HepG2 (cell line): ENCODE measurements around the gene NDUFB7. TPM values are rescaled to one million over a fixed set of nuclear protein-coding genes. Genes with fewer than 3 reads are reported as not detected.

Experiments
- ARID5B ChIP-seq: IDR thresholded peaks from 2 replicates; pipeline ENCODE4 v1.4.0; 2020; ENCODE audit warnings: mild to moderate bottlenecking, missing genetic modification reagents
- BCL6 ChIP-seq: IDR thresholded peaks from 2 replicates; pipeline ENCODE4 v1.6.1; 2016; ENCODE audit warnings: missing genetic modification reagents, missing compliant biosample characterization
- ELF3 ChIP-seq: IDR thresholded peaks from 2 replicates; pipeline ENCODE4 v1.6.1; 2016; ENCODE audit warnings: missing genetic modification reagents, missing compliant biosample characterization
- FLYWCH1 ChIP-seq: sonication (generic); formaldehyde crosslinking; IDR thresholded peaks from 2 replicates; pipeline ENCODE4 v1.8.1; 2023; ENCODE audit warnings: mild to moderate bottlenecking, missing genetic modification reagents
- FOXO1 ChIP-seq: sonication (generic); formaldehyde crosslinking; IDR thresholded peaks from 2 replicates; pipeline ENCODE4 v1.4.0; 2020; ENCODE audit warnings: missing genetic modification reagents
- GATAD1 ChIP-seq: IDR thresholded peaks from 2 replicates; pipeline ENCODE4 v1.6.1; 2016; ENCODE audit warnings: missing genetic modification reagents, missing compliant biosample characterization
- HDAC1 ChIP-seq: sonication (generic); formaldehyde crosslinking; IDR thresholded peaks from 2 replicates; pipeline ENCODE4 v1.5.1; 2020; ENCODE audit warnings: mild to moderate bottlenecking, missing genetic modification reagents
- KMT2A ChIP-seq: sonication (generic); formaldehyde crosslinking; IDR thresholded peaks from 2 replicates; pipeline ENCODE4 v1.4.0; 2020; ENCODE audit warnings: missing genetic modification reagents
- MIER2 ChIP-seq: IDR thresholded peaks from 2 replicates; pipeline ENCODE4 v1.6.1; 2016; ENCODE audit warnings: missing biosample characterization, missing genetic modification reagents
- TARDBP ChIP-seq: sonication (generic); formaldehyde crosslinking; IDR thresholded peaks from 2 replicates; pipeline ENCODE4 v1.8.0; 2022; ENCODE audit warnings: mild to moderate bottlenecking, missing genetic modification reagents
- YEATS4 ChIP-seq: sonication (generic); formaldehyde crosslinking; IDR thresholded peaks from 2 replicates; pipeline ENCODE4 v1.4.0; 2020; ENCODE audit warnings: missing genetic modification reagents, borderline replicate concordance
- ZFX ChIP-seq: sonication (generic); formaldehyde crosslinking; IDR thresholded peaks from 2 replicates; pipeline ENCODE4 v1.4.0; 2020; ENCODE audit warnings: mild to moderate bottlenecking, low read depth, missing genetic modification reagents, moderate library complexity
- ZMYM3 ChIP-seq: sonication (generic); formaldehyde crosslinking; IDR thresholded peaks from 2 replicates; pipeline ENCODE4 v1.5.1; 2020; ENCODE audit warnings: mild to moderate bottlenecking, missing genetic modification reagents
- ZNF207 ChIP-seq: fragments of 450-650 bp; IDR thresholded peaks from 2 replicates; pipeline ENCODE4 v1.6.1; 2016; ENCODE audit warnings: antibody characterized with exemption, borderline replicate concordance
- ZNF280B ChIP-seq: sonication (generic); formaldehyde crosslinking; IDR thresholded peaks from 2 replicates; pipeline ENCODE4 v1.5.0; 2020; ENCODE audit warnings: missing genetic modification reagents, mild to moderate bottlenecking, borderline replicate concordance
- ZNF362 ChIP-seq: sonication (generic); formaldehyde crosslinking; IDR thresholded peaks from 2 replicates; pipeline ENCODE4 v1.4.0; 2020; ENCODE audit warnings: missing genetic modification reagents, mild to moderate bottlenecking, borderline replicate concordance
- ZNF614 ChIP-seq: IDR thresholded peaks from 2 replicates; pipeline ENCODE4 v1.6.1; 2018; ENCODE audit warnings: missing biosample characterization, missing genetic modification reagents, inconsistent platforms, borderline replicate concordance
- ZNF687 ChIP-seq: sonication (generic); formaldehyde crosslinking; IDR thresholded peaks from 2 replicates; pipeline ENCODE4 v1.5.1; 2020; ENCODE audit warnings: mild to moderate bottlenecking, missing genetic modification reagents, moderate library complexity
- ZSCAN29 ChIP-seq: sonication (generic); formaldehyde crosslinking; conservative IDR thresholded peaks from 2 replicates; pipeline ENCODE4 v1.4.0; 2020; ENCODE audit warnings: mild to moderate bottlenecking, missing genetic modification reagents
- polyA plus RNA-seq, 8 experiments: library from polyadenylated mRNA; depleted of rRNA in 3 of 8; stranded (reverse) in 7 of 8; unstranded in 1 of 8; fragments of >200 nt; fragmentation: Illumina TruSeq in 4 of 8; extraction: Trizol in 4 of 8; gene quantifications; 2 replicates each; pipeline versions ENCODE4 v1.2.1 to v1.2.3, GENCODE V29; 2011 to 2016; ENCODE audit warnings: low read depth in 4 of 8, missing spikeins in 1 of 8, mixed read lengths in 1 of 8; ENCODE audit not compliant: insufficient read depth in 1 of 8
- total RNA-seq, 5 experiments: library from RNA; depleted of rRNA; stranded (reverse); fragments of >200 nt; fragmentation: Illumina TruSeq; extraction: Trizol; gene quantifications; 2 replicates each; pipeline ENCODE4 v1.2.3, GENCODE V29; 2016; ENCODE audit warnings: low read depth in 1 of 5

The NDUFB7 gene
- total and polyA plus RNA-seq, 2 of the 13 experiments (the other 11 are each of a cell fraction or from before 2014, with no cell fraction given): 156 to 198 TPM

GRCh38 chr19:14556662-14557188 is 15.1 kb downstream of the NDUFB7 start (continued):
- TF ChIP-seq ZNF687 (CRISPR knock-in tag): peak; percentile 58
- TF ChIP-seq ZNF280B (CRISPR knock-in tag): 0 out of 2 replicates have a peak, but pooled peaks have one; percentile 31
- 0 out of 2 replicates have a peak, but pooled peaks have one; percentile 22 for TF ChIP-seq ELF3 (CRISPR knock-in tag)
- peak; percentile 27; the same call in 1 of the 2 replicates for TF ChIP-seq ZFX
- 0 out of 2 replicates have a peak, but pooled peaks have one; percentile 36 for TF ChIP-seq MIER2 (CRISPR knock-in tag)
- TF ChIP-seq BCL6 (CRISPR knock-in tag): 0 out of 2 replicates have a peak, but pooled peaks have one; percentile 11
- TF ChIP-seq ZMYM3 (CRISPR knock-in tag): peak; percentile 66
- TF ChIP-seq KMT2A (CRISPR knock-in tag): peak; percentile 56; the same call in 1 of the 2 replicates
- TF ChIP-seq FLYWCH1 (CRISPR knock-in tag): no peak
- TF ChIP-seq ZSCAN29 (CRISPR knock-in tag): peak; percentile 54; the same call in 1 of the 2 replicates
- TF ChIP-seq FOXO1 (CRISPR knock-in tag): 0 out of 2 replicates have a peak, but pooled peaks have one; percentile 16
- 0 out of 2 replicates have a peak, but pooled peaks have one; percentile 31 for TF ChIP-seq HDAC1
- TF ChIP-seq ZNF614 (CRISPR knock-in tag): no peak; the same call in 1 of the 2 replicates
- TF ChIP-seq ZNF362 (CRISPR knock-in tag): peak; percentile 74; the same call in 1 of the 2 replicates
- peak; percentile 32; the same call in 1 of the 2 replicates for TF ChIP-seq ARID5B (CRISPR knock-in tag)
- no peak for TF ChIP-seq TARDBP (CRISPR knock-in tag)
- TF ChIP-seq ZNF207: no peak
- peak; percentile 29; the same call in 1 of the 2 replicates for TF ChIP-seq GATAD1 (CRISPR knock-in tag)
- no peak for TF ChIP-seq YEATS4 (CRISPR knock-in tag)
